Hypothalamus (tissue), 51 donors: ENCODE results near the gene DNAJC18.
"Not testable (repeated sequence)": the region's sequence is repeated elsewhere in the genome, so short reads cannot be mapped to it uniquely, and the experiment has no call there.

Experiments
- DNase-seq, 51 donors: peaks; one replicate each; lab custom pipeline; 2025; lab: John Stamatoyannopoulos, UW

Gene DNAJC18

GRCh38 chr5:139439013-139439903, at the start of gene DNAJC18:
DNAJC18 (minus strand) TSS chr5:139439525; CDS start chr5:139439445, 80 bp downstream.
- DNase-seq: peak; percentile 56 to 98 (median 90)

DNA sequence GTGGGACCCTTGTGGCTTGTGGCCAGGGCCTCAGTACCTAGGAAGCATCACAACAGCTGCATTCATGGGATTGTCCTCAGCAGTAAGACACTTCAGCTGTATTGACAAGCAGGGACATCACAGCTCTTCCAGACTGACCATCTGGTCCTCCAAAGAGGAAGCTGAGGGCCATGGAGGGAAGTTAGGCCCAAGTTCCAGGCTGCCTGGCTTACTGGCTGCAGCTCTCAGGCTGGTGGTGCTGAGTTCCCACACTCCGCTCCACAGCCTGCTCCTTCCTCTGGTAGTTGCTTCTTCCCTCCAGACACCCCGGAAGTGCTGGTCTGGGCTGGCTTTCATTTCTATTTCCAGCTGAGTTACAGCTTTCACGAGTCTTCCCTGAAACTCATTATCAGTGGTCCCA, 48.9 kb upstream of the DNAJC18 start:
- DNase-seq: peak in 16 of 51 donors; percentile 5 to 37 (median 30)

- no peak for DNase-seq
Measured at GRCh38 chr5:139486201-139486600, 46.9 kb upstream of the DNAJC18 start.

DNA sequence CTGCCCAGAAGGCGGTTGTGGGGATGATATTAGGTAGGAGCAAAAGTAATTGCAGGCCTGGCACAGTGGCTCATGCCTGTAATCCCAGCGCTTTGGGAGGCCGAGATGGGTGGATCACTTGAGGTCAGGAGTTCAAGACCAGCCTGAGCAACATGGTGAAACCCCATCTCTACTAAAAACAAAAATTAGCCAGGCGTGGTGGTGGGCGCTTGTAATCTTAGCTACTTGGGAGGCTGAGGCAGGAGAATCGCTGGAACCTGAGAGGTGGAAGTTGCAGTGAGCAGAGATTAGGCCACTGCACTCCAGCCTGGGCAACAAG, 43.5 kb upstream of the DNAJC18 start:
- not testable (repeated sequence) for DNase-seq

GRCh38 chr5:139482050-139482889, 42.9 kb upstream of the DNAJC18 start, which contains the start of gene STING1:
STING1 (minus strand) TSS chr5:139482758; CDS start chr5:139481704, 1,054 bp downstream.
- peak in 21 of 51 donors; percentile 3 to 52 (median 18) for DNase-seq

DNA sequence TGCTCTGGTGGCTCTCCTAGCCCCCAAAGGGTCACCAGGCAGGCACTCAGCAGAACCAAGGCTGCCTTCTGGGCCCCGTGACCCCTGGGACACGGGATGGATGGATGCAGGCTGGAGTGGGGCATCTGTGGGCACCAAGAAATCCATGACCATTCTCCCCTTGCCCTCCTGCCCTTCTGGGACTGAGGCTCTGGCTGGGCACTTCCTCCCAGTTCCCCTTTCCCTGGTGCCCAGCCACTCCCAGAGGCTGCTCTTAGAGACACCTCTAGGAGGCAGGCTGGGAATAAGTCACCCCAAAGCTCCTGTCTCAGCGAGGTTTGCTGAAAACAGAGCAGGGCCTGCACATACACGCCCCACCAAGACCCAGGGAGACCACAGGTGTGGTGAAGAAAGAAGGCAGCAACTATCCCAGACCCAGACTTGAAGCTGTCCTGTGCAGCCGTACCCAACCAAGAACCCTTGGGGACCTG, 42.3 kb upstream of the DNAJC18 start:
- DNase-seq: peak in 1 of 51 donors; percentile 30

DNA sequence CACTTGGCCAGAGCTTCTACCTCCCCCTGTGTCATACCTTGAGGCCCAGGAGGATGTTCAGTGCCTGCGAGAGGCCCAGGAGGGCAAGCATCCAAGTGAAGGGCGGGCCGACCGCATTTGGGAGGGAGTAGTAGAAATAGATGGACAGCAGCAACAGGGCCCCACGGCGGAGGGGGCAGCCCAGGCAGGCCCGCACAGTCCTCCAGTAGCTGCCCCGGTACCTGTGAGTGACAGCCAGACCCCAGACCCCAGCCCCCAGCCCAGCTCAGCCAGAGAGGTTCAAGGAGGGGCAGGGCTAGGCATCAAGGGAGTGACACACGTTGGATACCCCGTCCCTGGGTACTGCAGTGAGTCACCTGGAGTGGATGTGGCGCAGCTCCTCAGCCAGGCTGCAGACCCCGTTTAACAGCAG, 41.8 kb upstream of the DNAJC18 start:
- no peak for DNase-seq

DNA sequence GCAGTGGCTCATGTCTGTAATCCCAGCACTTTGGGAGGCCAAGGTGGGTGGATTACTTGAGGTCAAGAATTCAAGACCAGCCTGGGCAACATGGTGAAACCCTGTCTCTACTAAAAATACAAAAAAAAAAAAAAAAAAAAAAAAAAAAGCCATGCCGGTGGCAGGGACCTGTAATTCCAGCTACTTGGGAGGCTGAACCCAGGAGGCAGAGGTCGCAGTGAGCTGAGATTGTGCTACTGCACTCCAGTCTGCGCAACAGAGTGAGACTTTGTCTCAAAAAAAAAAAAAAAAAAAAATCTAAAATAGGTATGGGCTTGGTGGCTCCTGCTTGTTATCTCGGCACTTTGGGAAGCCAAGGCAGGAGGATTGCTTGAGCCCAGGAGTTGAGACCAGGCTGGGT, 40.4 kb upstream of the DNAJC18 start:
- DNase-seq: not testable (repeated sequence)

- DNase-seq: not testable (repeated sequence)
Measured at GRCh38 chr5:139478657-139479423, 39.5 kb upstream of the DNAJC18 start.

GRCh38 chr5:139475865-139476617, 36.7 kb upstream of the DNAJC18 start:
- no peak for DNase-seq

- DNase-seq: no peak
Measured at GRCh38 chr5:139474890-139475791, 35.8 kb upstream of the DNAJC18 start.

DNA sequence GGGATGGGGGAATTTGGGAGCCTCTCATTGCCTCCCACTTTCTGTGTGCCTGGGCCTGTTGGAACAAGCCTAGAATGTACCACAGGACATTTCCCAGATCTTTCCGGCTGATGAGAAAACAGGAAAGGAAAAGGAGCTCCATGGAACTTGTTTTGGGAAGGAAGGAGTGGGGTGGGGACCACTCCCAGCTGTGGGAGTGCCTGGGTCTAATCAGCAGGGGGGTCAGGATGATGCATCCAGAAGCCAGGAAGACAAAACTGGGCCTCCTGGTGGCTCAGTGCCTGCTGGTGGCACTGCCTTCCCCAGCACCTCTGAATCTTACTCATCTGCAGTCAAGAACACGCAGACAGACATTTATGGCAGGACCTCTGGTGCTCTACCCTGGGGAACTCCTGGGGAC, 34.2 kb upstream of the DNAJC18 start:
- no peak for DNase-seq

GRCh38 chr5:139473105-139473504, 33.8 kb upstream of the DNAJC18 start:
- DNase-seq: no peak

DNA sequence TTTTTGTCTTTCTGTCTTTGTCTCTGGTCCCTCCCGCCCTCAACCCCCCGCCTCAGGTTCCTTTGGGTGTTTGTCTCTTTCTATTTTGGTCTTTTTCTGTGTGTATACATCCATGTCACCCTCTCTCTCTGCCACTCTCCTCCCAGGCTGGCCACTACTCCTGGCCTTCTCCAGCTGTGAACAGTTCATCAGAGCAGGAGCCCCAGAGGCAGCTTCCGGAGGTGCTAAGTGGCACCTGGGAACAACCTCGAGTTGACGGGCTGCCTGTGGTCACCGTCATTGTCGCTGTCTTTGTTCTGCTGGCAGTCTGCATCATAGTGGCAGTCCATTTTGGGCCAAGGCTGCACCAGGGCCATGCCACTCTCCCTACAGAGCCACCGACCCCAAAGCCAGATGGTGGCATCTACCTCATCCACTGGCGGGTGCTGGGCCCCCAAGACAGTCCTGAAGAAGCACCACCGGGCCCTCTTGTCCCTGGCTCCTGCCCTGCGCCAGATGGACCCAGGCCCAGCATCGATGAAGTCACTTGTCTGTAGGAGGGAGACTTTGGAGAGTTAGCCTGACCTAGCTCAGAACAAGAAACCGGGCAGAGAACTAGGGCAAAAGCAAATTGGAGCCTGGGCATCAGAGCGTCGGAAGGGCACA, 33.2 kb upstream of the DNAJC18 start:
- DNase-seq: no peak

DNA sequence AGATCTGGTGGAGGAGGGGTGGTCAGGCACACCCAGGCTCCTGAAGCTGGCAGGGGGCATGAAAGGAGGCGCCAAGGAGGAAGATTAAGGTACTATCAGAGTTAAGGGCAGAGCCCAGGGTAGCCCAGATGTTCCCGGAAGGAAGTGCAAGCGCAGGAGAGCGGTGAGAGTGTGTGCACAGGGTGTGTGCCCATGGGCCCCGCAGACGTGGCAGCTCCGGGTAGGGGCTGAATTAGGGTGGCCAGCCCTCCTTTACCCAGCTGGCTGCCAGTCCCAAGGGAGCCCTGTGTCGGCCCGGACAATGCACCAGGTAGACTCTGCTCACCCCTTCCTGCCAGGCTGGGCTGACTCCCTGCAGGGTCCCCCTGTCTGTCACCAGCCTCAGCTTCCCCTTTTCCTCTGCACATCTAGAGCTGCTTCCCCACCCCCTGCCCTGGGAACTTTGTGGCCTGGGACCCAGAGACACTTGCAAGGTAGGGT, 31.5 kb upstream of the DNAJC18 start, which contains the start of gene SMIM33:
Gene SMIM33 (plus strand): TSS at position 184 of the 480 bp plus-strand sequence. CDS start 118 bp downstream, at position 302.
- DNase-seq: no peak

DNA sequence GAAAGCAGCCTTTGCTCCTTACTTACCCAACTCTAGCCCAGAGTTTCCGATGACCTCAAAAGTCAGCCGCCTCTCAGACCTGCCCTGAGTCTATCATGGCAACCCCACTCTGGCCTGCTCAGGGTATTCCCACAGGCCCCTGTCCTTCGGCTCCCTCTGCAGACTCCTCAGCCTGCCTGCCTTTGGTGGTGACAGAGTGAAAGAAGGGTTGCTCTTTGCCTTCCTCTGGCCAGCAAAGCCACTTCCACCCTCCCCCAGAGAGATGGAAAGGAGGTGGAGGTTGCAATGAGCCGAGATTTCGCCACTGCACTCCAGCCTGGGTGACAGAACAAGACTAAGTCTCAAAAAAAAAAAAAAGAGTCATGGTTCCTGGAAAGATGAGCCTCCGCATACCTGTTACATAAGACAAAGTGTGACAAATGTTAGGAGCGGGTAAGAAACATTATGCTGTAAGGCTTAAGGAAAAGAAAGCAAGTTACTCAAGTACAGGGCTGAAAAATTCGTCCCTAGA, 29.2 kb upstream of the DNAJC18 start:
- no peak for DNase-seq

DNA sequence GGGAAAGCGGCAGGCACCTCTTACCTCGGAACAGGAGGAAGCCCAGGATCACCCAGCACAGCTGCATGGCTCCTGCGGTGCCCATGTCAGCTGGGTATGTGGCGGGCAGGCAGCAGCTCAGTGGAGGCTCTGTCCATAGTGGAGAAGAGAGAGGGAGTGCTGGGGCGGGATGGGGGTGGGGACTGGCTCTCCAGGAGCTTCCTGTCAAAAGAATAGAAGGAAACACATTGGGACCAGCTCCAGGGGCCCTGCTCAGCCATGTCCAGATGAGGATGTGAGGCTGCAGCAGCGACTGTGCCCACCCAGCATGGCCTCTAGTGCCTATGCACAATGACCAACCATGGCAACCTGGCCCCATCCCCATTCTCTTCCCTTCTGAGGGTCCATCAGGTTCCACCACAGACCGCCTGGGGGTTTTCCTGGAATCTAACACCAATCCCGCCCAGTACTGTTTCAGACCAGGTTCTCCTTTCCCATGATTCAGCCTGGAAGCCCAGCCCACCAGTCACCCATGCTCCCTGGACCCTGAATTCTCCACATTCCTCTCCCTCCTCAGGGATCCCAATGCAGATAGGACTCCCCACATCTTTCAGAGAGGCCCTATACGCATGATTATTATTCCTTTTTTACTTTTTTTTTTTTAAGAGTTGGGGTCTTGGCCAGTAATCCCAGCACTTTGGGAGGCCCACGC, 23.4 kb upstream of the DNAJC18 start, which contains the start of gene ECSCR:
Gene ECSCR (minus strand): TSS at position 158 of the 691 bp plus-strand sequence. CDS start 73 bp downstream, at position 85.
- no peak for DNase-seq
